Uterus (tissue), 2 donors: ENCODE data around the gene ENGASE.

ENCODE experiments used
- CTCF ChIP-seq, 4 experiments: fragments of 200-600 bp in 2 of 4; fragments of 450-650 bp in 2 of 4; sonication (generic) in 2 of 4; IDR thresholded peaks; one replicate each; pipeline ENCODE4 v1.5.1; 2016 to 2019; ENCODE audit warnings: antibody characterized with exemption in 4 of 4, mild to moderate bottlenecking in 2 of 4, moderate library complexity in 1 of 4
- POLR2A ChIP-seq, 2 donors: fragments of 450-650 bp; IDR thresholded peaks; one replicate each; pipeline ENCODE4 v1.6.1; 2016; ENCODE audit warnings: antibody characterized with exemption in 2 of 2, mild to moderate bottlenecking in 1 of 2, moderate library complexity in 1 of 2

- TF ChIP-seq CTCF (IDR thresholded peaks at IDR 0.05) (no peak), POLR2A (IDR thresholded peaks at IDR 0.05) (no peak)
Measured at GRCh38 chr17:79112471-79112870, 37.8 kb downstream of the ENGASE start.
